MCF 10A (cell line): ENCODE results near the gene RGSL1. TPM values are rescaled to one million over a fixed set of nuclear protein-coding genes. Genes with fewer than 3 reads are reported as not detected.
A peak's percentile ranks its signal among the peaks of the same experiment; 100 is the strongest.

ENCODE experiments used
- BruUV-seq: library from RNA; stranded (reverse); fragments of 400-500 nt; replicated peaks from 2 replicates; lab custom pipeline; 2021; lab: Mats Ljungman, UMichigan
- CTCF ChIA-PET: fragments of 300-600 bp; sonication (Branson Sonifier 250); formaldehyde crosslinking; extraction: SDS; loops from one replicate; lab custom pipeline; 2021; ENCODE audit warnings: antibody characterized with exemption, inconsistent platforms; lab: Yijun Ruan, JAX
- POLR2A ChIA-PET: fragments of 300-600, 350-650 bp; sonication (Branson Sonifier 250); formaldehyde crosslinking; extraction: SDS; loops from one replicate; lab custom pipeline; 2020; ENCODE audit warnings: antibody characterized with exemption, inconsistent platforms; lab: Yijun Ruan, JAX
- DNase-seq: peaks from one replicate; pipeline ENCODE4 v3.0.0-alpha.2; 2018; ENCODE audit not compliant: unreplicated experiment
- H3K27ac Mint-ChIP-seq: one replicate; pipeline ENCODE4 v1.8.0; 2022; ENCODE audit warnings: mild to moderate bottlenecking, low read depth, mixed read lengths; ENCODE audit not compliant: unreplicated experiment
- H3K27me3 Mint-ChIP-seq: one replicate; pipeline ENCODE4 v1.8.0; 2022; ENCODE audit warnings: mixed read lengths; ENCODE audit not compliant: insufficient read depth, unreplicated experiment
- H3K36me3 Mint-ChIP-seq: one replicate; pipeline ENCODE4 v1.8.0; 2022; ENCODE audit warnings: mild to moderate bottlenecking, moderate library complexity, mixed read lengths; ENCODE audit not compliant: insufficient read depth, unreplicated experiment
- H3K4me1 Mint-ChIP-seq: one replicate; pipeline ENCODE4 v1.8.0; 2022; ENCODE audit warnings: mixed read lengths; ENCODE audit not compliant: insufficient read depth, unreplicated experiment
- H3K4me3 Mint-ChIP-seq: one replicate; pipeline ENCODE4 v1.8.0; 2022; ENCODE audit warnings: mild to moderate bottlenecking, moderate library complexity, mixed read lengths; ENCODE audit not compliant: unreplicated experiment
- H3K9me3 Mint-ChIP-seq: one replicate; pipeline ENCODE4 v1.8.0; 2022; ENCODE audit warnings: mixed read lengths; ENCODE audit not compliant: unreplicated experiment
- CTCF ChIP-seq: fragments of 200-600 bp; IDR thresholded peaks from one replicate; pipeline ENCODE4 v1.8.0; 2022; ENCODE audit warnings: antibody characterized with exemption, mild to moderate bottlenecking; ENCODE audit not compliant: unreplicated experiment
- intact Hi-C: fragments of 100-400 bp; cut with micrococcal nuclease; formaldehyde crosslinking; loops from 2 replicates; pipeline ENCODE4 v1.14.1; 2022
- total RNA-seq: library from RNA; stranded (reverse); gene quantifications from 2 replicates; pipeline ENCODE4 v1.2.3, GENCODE V29; 2022

RGSL1 gene
- total RNA-seq, 1 experiment from 2014 or later, result not detected

- no peak for TF ChIP-seq CTCF
- Mint-ChIP-seq H3K27me3 (no peaks in the 10 kb centered on the region), H3K36me3 (no peaks in the 10 kb centered on the region), H3K9me3 (peaks cover 8% of the 10 kb centered on the region), H3K27ac (no peak overlapping the region), H3K4me3 (no peak overlapping the region), H3K4me1 (peaks cover 8% of the 10 kb centered on the region)
- DNase-seq, result no peak
- ChIA-PET CTCF (interaction anchor here (0.6 to 1.3 kb wide), 6 partner anchors 195 to 386 kb away, joined by 3 to 4 read pairs (median 3); no protein-coding TSS in a partner anchor), POLR2A (no interaction called here)
- intact Hi-C loops, result no loop called here
- BruUV-seq, result no TSS peak
These were observed 43.9 kb upstream of the RGSL1 start for GRCh38 chr1:182406012-182406411.

DNA sequence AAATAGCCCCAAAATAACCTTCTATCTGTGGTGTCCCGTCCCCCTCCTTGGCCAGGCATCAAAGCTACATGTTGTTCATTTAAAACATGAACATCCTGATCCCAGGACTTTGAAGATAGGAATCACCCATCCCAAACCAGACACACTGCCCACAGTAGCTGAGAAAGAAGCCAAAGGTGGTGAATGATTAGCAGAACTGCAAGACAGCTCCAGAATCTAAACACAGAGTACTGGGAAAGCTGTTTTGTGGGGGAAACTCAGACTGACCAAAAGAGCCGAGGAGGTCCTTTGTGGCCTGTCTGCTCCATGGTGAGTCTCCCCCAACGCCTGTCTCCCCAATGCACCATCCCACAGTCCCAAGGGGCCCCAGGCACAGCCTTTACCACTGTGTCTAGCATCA lies 42.2 kb upstream of the RGSL1 start:
- Mint-ChIP-seq H3K4me1 (peaks cover 8% of the 10 kb centered on the region), H3K27ac (no peak overlapping the region), H3K9me3 (peaks cover 8% of the 10 kb centered on the region), H3K27me3 (no peaks in the 10 kb centered on the region), H3K4me3 (no peak overlapping the region), H3K36me3 (no peaks in the 10 kb centered on the region)
- POLR2A ChIA-PET, result interaction anchor here (0.9 kb wide), 1 partner anchor 27 kb away, joined by 5 read pairs; no protein-coding TSS in a partner anchor
- BruUV-seq, result no TSS peak
- TF ChIP-seq CTCF, result no peak
- no peak for DNase-seq
- CTCF ChIA-PET, result interaction anchor here (0.6 to 3.3 kb wide), 9 partner anchors 11 to 471 kb away, joined by 3 to 28 read pairs (median 3); no protein-coding TSS in a partner anchor
- intact Hi-C loops, result no loop called here

DNA sequence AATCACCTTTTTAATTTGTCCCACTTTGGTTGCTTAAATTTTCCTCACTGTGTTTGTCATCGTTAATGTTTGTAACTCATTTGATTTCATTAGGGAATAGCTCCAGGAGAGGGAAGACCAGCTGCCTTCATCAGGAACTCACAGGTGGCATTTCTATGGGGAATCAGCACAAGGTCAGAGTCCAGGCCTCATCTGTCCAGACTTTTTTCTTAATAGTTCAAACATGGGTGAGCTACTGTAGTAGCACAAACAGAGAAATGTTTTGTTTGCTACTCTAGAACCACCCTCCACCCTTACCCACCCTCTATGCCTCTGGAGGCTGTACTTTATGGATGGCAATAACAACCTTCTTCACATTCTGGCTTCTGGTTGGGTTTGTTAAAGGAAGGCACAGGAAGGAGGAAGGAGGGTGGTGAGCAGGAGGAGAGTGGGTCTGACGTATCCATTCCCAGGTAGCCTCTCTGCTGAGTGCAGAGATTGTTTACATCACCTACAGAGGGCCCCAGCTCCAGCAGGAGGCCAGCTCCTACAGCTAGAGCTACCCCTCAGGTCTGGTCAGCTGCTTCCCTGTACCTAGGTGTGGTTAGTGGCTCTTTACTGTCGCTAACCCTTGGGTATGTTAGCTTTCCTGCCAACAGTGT lies 41.4 kb upstream of the RGSL1 start:
- no peak for DNase-seq
- no peaks in the 10 kb centered on the region for H3K36me3 Mint-ChIP-seq
- CTCF ChIA-PET, result interaction anchor here (0.5 to 3.3 kb wide), 9 partner anchors 9 to 472 kb away, joined by 3 to 28 read pairs (median 7); partner anchors contain the start of gene TEDDM1
- no peak overlapping the region for H3K27ac Mint-ChIP-seq
- TF ChIP-seq CTCF, result no peak
- intact Hi-C loops, result no loop called here
- no peak overlapping the region for H3K4me3 Mint-ChIP-seq
- POLR2A ChIA-PET, result interaction anchor here (0.9 kb wide), 1 partner anchor 28 kb away, joined by 5 read pairs; no protein-coding TSS in a partner anchor
- no TSS peak for BruUV-seq
- no peaks in the 10 kb centered on the region for H3K27me3 Mint-ChIP-seq
- peaks cover 8% of the 10 kb centered on the region for H3K9me3 Mint-ChIP-seq
- peaks cover 8% of the 10 kb centered on the region for H3K4me1 Mint-ChIP-seq

DNA sequence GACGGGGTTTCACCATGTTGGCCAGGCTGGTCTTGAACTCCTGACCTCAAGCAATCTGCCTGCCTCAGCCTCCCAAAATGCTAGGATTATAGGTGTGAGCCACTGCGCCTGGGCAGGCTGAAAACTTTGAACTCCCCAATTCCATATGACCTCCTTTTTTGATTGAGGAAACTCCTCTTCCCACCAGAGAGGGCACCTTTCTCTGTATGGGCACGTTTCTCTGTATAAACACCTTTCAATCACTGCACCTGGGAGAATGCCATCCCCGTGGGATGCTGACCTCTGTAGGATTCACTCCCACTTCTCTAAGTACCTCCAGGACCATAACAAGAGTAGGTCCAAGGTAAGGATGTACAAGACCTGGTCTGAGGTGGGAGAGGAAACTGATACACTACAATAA lies 39.8 kb upstream of the RGSL1 start:
- no TSS peak for BruUV-seq
- POLR2A ChIA-PET, result interaction anchor here (0.7 to 1.2 kb wide), 3 partner anchors 13 to 21 kb away, joined by 3 to 5 read pairs (median 3); no protein-coding TSS in a partner anchor
- no peak for TF ChIP-seq CTCF

More for the DNA sequence above, 39.8 kb upstream of the RGSL1 start:
- Mint-ChIP-seq H3K27ac (peak overlapping the region; percentile 21), H3K9me3 (peaks cover 8% of the 10 kb centered on the region), H3K4me1 (peaks cover 8% of the 10 kb centered on the region), H3K36me3 (no peaks in the 10 kb centered on the region), H3K27me3 (no peaks in the 10 kb centered on the region), H3K4me3 (no peak overlapping the region)
- CTCF ChIA-PET, result interaction anchor here (0.7 to 1.3 kb wide), 4 partner anchors 267 to 1994 kb away, joined by 3 to 4 read pairs (median 4); no protein-coding TSS in a partner anchor
- intact Hi-C loops, result no loop called here
- DNase-seq, result no peak
